Lower leg skin (tissue), 4 donors: ENCODE measurements around the gene LCA5L. TPM values are rescaled to one million over a fixed set of nuclear protein-coding genes. Genes with fewer than 3 reads are reported as not detected.
"Not testable (repeated sequence)": the region's sequence is repeated elsewhere in the genome, so short reads cannot be mapped to it uniquely, and the experiment has no call there.

ENCODE experiments used
- DNase-seq, 2 donors: peaks; one replicate each; pipeline ENCODE4 v3.0.0-alpha.2; 2019; ENCODE audit warnings: low spot score in 2 of 2
- H3K4me3 ChIP-seq: fragments of 200-600 bp; sonication (generic); 2 replicates; pipeline ENCODE4 v1.5.1; 2017; ENCODE audit warnings: mild to moderate bottlenecking, low read depth; ENCODE audit not compliant: poor library complexity, severe bottlenecking
- POLR2A ChIP-seq, 2 donors: fragments of 450-650 bp; IDR thresholded peaks; one replicate each; pipeline ENCODE4 v1.6.1; 2016 to 2017; ENCODE audit warnings: antibody characterized with exemption in 2 of 2, mild to moderate bottlenecking in 1 of 2, moderate library complexity in 1 of 2
- WGBS, 2 donors: methylation state at CpG; one replicate each; pipeline ENCODE4 v1.1.5; 2018; 5-methylcytosine and 5-hydroxymethylcytosine counted together
- intact Hi-C: fragments of 100-400 bp; cut with DNase I; formaldehyde crosslinking; loops from one replicate; pipeline ENCODE4 v1.15.0; 2023; ENCODE audit warnings: low total_unique reads
- total RNA-seq, 4 donors: library from RNA; depleted of rRNA; stranded (reverse); fragments of >200 nt; gene quantifications; one replicate each; pipeline ENCODE4 v1.1.0, GENCODE V29; 2016
- TF ChIP-seq, protein P1 (sequence below), 3 donors: fragments of 450-650 bp; IDR thresholded peaks; one replicate each; pipeline ENCODE4 v1.5.1; 2016; ENCODE audit warnings: antibody characterized with exemption in 3 of 3, mild to moderate bottlenecking in 3 of 3, moderate library complexity in 2 of 3

The LCA5L gene
- total RNA-seq, 4 donors from 2014 or later = 0.30 to 0.81 (median 0.79) TPM; not detected in 1

DNA sequence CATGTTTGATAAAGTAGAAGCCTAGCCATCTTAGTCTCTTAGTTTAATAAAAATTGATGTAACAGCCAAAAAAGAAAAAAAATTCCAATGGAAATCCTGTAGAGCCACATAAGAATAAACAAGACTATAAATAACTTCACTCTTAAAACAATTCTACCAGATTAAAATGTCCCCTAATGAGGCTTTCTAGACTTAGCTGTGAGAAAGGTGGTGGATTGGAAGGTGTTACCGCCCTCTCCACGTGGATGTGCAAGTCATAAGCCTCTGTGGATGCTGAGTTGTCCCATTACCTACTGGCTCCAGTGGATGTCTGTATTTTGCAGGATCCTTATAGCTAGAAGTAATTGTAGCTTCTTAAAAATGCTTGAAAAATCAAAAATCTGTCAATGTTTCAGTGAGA lies 14.6 kb downstream of the LCA5L start:
- no peak overlapping the region for H3K4me3 ChIP-seq
- WGBS, 2 donors = 74% methylated on average over 2 of the region's 2 CpGs
- DNase-seq = no peak
- TF ChIP-seq, protein P1, sequence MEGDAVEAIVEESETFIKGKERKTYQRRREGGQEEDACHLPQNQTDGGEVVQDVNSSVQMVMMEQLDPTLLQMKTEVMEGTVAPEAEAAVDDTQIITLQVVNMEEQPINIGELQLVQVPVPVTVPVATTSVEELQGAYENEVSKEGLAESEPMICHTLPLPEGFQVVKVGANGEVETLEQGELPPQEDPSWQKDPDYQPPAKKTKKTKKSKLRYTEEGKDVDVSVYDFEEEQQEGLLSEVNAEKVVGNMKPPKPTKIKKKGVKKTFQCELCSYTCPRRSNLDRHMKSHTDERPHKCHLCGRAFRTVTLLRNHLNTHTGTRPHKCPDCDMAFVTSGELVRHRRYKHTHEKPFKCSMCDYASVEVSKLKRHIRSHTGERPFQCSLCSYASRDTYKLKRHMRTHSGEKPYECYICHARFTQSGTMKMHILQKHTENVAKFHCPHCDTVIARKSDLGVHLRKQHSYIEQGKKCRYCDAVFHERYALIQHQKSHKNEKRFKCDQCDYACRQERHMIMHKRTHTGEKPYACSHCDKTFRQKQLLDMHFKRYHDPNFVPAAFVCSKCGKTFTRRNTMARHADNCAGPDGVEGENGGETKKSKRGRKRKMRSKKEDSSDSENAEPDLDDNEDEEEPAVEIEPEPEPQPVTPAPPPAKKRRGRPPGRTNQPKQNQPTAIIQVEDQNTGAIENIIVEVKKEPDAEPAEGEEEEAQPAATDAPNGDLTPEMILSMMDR (IDR thresholded peaks at IDR 0.05) = no peak
- no peak for TF ChIP-seq POLR2A (IDR thresholded peaks at IDR 0.05)
- intact Hi-C loops = no loop called here

DNA sequence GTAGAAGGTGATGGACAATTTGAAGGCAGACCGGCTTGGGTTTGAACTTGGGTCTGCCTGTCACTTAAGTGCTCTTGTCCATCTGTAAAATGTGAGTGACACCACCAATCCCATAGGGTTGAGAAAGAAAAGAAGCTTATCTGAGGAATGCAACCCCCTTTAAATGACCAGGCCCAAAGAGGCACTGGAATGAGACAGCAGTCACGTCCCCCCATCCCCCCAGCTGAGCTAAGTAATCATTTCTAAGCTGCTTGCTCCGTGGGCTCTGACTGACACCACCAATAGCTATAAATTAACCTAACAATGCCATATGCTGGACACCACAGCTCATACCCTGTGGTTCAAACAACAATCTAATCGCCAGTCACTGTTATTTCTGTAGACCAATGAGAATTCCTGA lies 15.1 kb downstream of the LCA5L start:
- TF ChIP-seq, protein P1 (IDR thresholded peaks at IDR 0.05) = no peak
- TF ChIP-seq POLR2A (IDR thresholded peaks at IDR 0.05) = no peak
- DNase-seq = no peak
- no peak overlapping the region for H3K4me3 ChIP-seq
- intact Hi-C loops = no loop called here
- WGBS, 2 donors = 65 to 80% methylated on average over 4 of the region's 4 CpGs

DNA sequence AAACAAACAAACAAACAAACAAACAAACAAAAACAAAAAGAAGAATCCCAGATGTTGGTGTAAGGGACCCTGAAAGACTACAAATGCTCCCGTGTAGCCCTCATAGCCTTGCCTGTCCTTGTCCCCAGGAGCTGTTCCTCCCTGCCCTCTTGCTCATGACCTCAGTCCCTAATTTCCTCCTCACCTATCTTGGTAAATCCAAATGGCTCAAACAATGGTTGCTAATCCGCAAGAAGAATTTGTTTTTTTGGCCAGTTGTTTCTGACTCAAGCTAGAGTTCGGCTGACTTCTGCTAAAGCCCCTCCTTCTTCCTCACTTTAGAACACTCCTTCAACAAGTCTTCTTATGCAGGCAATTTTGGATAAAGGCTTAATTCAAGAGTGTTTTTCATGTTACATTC lies 15.6 kb downstream of the LCA5L start:
- H3K4me3 ChIP-seq = no peak overlapping the region
- 80 to 88% methylated on average over 3 of the region's 3 CpGs for WGBS, 2 donors
- TF ChIP-seq, protein P1 (IDR thresholded peaks at IDR 0.05) = no peak
- no peak for TF ChIP-seq POLR2A (IDR thresholded peaks at IDR 0.05)
- intact Hi-C loops = no loop called here
- no peak for DNase-seq

DNA sequence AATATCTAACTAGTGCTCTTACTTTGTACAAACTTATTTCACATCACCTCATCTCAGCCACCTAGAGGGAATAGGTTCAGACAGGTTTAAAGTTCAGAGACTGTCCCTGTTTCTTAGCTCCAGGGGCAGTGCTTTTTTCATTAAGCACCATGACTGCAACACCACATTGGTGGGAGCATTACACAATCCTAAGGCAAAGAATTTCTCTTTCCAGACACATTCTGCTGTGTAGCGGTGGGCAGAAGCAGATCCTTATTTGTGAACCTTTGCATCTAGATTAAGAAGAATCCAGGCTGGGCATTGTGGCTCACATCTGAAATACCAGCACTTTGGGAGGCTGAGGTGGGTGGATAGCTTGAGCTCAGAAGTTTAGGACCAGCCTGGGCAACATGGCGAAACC lies 16.1 kb downstream of the LCA5L start:
- H3K4me3 ChIP-seq = no peak overlapping the region
- 74 to 95% methylated on average over 2 of the region's 2 CpGs for WGBS, 2 donors
- TF ChIP-seq, protein P1 (IDR thresholded peaks at IDR 0.05) = no peak
- TF ChIP-seq POLR2A (IDR thresholded peaks at IDR 0.05) = no peak
- DNase-seq = no peak
- intact Hi-C loops = no loop called here

DNA sequence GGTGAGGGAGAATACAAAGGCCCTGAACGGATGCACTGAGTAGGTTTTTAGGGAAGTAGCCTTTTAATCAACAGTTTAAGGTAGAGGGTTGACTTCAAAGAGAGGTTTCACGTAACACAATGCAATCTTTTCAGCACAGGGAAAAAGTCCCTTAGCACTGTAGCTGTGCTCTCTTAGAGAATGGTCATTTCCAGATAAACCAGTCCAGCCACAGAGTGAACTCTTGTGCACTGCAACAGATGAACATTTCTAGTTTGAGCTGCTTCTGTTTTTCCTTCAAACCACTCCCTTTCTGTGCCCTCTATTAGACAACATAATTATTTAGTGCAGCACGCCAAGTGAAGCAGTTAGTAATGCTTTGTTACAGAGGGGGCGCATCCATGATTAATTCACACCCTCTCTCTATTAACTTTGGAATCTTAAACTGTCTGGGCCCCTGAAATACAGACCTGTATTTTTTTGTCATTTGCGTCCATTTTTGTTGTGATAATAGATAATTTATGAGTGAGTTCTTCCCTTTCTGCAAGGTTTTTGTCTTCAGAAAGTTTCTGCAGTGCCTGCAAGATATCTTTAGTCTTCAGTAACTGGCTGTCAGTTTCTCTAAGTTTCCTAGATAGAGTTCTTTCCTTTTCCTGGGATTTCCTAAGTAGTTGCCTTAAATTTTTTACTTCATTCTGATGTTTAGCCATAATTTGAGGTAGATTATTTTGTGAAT lies 22.9 kb downstream of the LCA5L start:
- no peak for DNase-seq
- no peak for TF ChIP-seq POLR2A (IDR thresholded peaks at IDR 0.05)
- TF ChIP-seq, protein P1 (IDR thresholded peaks at IDR 0.05) = no peak
- intact Hi-C loops = no loop called here
- WGBS, 2 donors = 63 to 68% methylated on average over 5 of the region's 5 CpGs
- H3K4me3 ChIP-seq = no peak overlapping the region

DNA sequence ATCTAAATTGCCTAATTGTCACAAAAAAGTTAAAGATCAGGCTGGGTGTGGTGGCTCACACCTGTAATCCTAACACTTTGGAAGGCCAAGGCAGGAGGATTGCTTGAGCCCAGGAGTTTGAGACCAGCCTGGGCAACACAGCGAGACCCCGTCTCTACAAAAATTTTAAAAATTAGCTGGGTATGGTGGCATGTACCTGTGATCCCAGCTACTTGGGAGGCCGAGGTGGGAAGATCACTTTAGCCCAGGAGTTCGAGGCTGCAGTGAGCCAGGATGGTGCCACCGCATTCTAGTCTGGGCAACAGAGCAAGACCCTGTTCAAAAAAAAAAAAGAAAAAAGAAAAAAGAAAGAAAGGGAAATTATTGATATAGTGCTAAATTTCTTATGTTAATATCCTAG lies 26.4 kb downstream of the LCA5L start:
- H3K4me3 ChIP-seq, intact Hi-C loops, DNase-seq: not testable (repeated sequence)
- WGBS, 2 donors = 94 to 98% methylated on average over 5 of the region's 5 CpGs
